PFSK-1 (cell line): ENCODE measurements around the gene ADTRP.

Source experiments
- FOXP2 ChIP-seq: optimal IDR thresholded peaks from 2 replicates; pipeline ENCODE3; 2011; ENCODE audit warnings: borderline replicate concordance, control low read depth, inconsistent platforms; ENCODE audit not compliant: insufficient read depth; ENCODE audit errors: extremely low read length, extremely low read depth
- POLR2AphosphoS5 ChIP-seq: IDR thresholded peaks from 2 replicates; pipeline ENCODE4 v1.6.1; 2012; ENCODE audit warnings: low read depth, mild to moderate bottlenecking, control low read depth, low read length, moderate library complexity
- REST ChIP-seq, 2 experiments: IDR thresholded peaks; 2 replicates each; pipeline versions ENCODE4 v1.6.1 to v1.8.0; 2011 to 2012; ENCODE audit warnings: low read depth in 2 of 2, low read length in 2 of 2, control low read depth in 1 of 2, inconsistent platforms in 1 of 2, mild to moderate bottlenecking in 1 of 2, moderate library complexity in 1 of 2; ENCODE audit not compliant: insufficient read depth in 1 of 2
- SIN3A ChIP-seq: IDR thresholded peaks from 2 replicates; pipeline ENCODE4 v1.6.1; 2012; ENCODE audit warnings: mild to moderate bottlenecking, low read length, moderate library complexity, borderline replicate concordance; ENCODE audit not compliant: insufficient read depth
- TAF1 ChIP-seq: IDR thresholded peaks from 2 replicates; pipeline ENCODE4 v1.6.1; 2012; ENCODE audit warnings: low read length, control low read depth, borderline replicate concordance; ENCODE audit not compliant: insufficient read depth

ADTRP gene

GRCh38 chr6:11779329-11780096 is 910 bp upstream of the ADTRP start:
- no peak for TF ChIP-seq POLR2AphosphoS5
- TF ChIP-seq FOXP2: no peak
- no peak for TF ChIP-seq SIN3A
- no peak for TF ChIP-seq REST (IDR thresholded peaks at IDR 0.05; ENCODE audit: insufficient read depth in 1 of 2, low read depth in 2 of 2, low read length in 2 of 2)
- TF ChIP-seq TAF1: no peak

- no peak for TF ChIP-seq TAF1
- TF ChIP-seq POLR2AphosphoS5: no peak
- TF ChIP-seq SIN3A: no peak
- no peak for TF ChIP-seq REST (IDR thresholded peaks at IDR 0.05; ENCODE audit: insufficient read depth in 1 of 2, low read depth in 2 of 2, low read length in 2 of 2)
- TF ChIP-seq FOXP2: no peak
These were observed 567 bp downstream of the ADTRP start for GRCh38 chr6:11778036-11778435.

GRCh38 chr6:11775791-11776409 is 2.7 kb downstream of the ADTRP start:
- no peak for TF ChIP-seq REST (IDR thresholded peaks at IDR 0.05; ENCODE audit: insufficient read depth in 1 of 2, low read depth in 2 of 2, low read length in 2 of 2)
- TF ChIP-seq TAF1: no peak
- no peak for TF ChIP-seq SIN3A
- TF ChIP-seq FOXP2: no peak
- TF ChIP-seq POLR2AphosphoS5: no peak

- TF ChIP-seq SIN3A (no peak), REST (IDR thresholded peaks at IDR 0.05; ENCODE audit: insufficient read depth in 1 of 2, low read depth in 2 of 2, low read length in 2 of 2) (no peak), TAF1 (no peak), POLR2AphosphoS5 (no peak), FOXP2 (no peak)
These were observed 4.2 kb downstream of the ADTRP start for GRCh38 chr6:11774426-11774825.
